Stimulated activated CD8-positive, alpha-beta memory T cell treated with anti-CD3 and anti-CD28 coated beads, Interleukin-7, amount 100 ng/mL, for 4 hours (primary cell): ENCODE results near the gene CAMSAP2.
"Not testable (repeated sequence)": the region's sequence is repeated elsewhere in the genome, so short reads cannot be mapped to it uniquely, and the experiment has no call there.

Experiments used
- DNase-seq, 2 donors: peaks; one replicate each; pipeline ENCODE4 v3.0.0-alpha.2; 2020; ENCODE audit warnings: low read depth in 2 of 2

CAMSAP2 gene

DNA sequence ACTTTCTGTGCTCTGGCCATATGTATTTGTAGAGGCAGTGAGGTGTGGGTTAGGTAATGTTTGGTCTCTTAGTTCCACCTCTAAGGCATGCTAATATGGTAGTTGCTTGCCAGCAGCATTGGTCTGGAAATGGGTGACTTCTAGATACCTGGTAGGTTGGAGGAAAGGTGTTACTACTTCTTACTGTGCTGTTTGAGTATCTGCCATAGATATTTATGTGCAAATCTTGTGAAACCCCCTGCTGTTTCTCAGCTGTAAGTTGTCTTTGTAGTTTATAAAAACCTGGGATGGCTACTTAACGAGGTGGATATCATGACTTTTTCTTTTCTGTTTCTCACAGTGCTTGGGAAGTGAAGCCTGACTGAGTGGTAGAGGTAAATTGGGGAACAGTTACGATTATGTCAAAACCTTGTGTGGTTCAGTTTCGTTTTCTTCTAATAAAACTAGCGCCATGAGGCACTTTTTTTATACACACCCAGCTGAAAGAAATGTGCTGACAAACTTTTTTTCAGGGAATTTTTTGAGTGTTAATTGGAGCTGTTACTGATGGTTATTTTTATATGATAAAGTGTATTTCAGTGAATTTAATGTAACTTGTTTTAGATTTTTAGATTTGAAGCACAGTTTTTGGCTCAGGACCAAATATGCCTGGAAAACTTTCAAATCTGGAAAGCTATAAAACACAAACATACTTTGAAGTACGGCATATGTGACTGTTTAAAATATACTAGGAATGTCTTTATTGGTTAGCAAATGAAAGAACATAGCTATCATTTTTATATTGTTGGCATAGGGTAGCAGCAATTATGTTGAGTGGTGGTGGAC, 42.1 kb downstream of the CAMSAP2 start:
- DNase-seq = no peak

DNA sequence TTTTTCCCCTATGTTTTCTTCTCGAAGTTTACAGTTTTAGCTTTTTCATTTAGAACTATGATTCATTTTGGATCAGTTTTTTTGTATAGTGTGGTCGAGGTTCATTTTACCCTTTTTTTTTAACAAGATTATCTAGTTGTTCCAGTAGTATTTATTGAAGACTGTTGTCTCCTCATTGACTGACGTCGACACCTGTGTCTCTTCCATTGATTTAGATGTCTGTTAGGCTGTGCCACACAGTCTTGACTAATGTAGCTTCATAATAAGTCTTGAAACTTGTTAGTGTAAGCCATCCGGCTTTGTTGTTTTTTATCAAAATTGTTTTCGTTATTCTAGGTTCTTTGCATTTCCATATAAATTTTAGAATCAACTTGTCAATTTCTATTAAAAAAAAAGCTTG, 45.2 kb downstream of the CAMSAP2 start:
- DNase-seq = no peak

DNA sequence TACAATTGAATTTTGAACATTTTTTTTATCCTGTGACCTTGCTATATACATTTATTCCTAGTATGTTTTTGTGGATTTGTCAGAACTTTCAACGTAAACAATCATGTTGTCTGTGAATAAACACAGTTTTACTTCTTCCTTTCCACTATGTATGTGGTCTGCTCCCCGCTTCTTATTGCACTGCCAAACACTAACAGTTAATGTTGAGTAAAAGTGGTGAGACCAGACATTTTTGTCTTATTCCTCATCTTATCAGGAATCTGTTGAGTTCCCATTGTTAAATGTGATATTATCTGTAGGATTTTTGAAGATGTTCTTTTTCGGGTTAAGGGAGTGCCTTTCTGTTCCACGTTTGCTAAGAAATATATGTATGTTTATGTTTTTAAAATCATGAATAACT, 45.9 kb downstream of the CAMSAP2 start:
- no peak for DNase-seq

DNA sequence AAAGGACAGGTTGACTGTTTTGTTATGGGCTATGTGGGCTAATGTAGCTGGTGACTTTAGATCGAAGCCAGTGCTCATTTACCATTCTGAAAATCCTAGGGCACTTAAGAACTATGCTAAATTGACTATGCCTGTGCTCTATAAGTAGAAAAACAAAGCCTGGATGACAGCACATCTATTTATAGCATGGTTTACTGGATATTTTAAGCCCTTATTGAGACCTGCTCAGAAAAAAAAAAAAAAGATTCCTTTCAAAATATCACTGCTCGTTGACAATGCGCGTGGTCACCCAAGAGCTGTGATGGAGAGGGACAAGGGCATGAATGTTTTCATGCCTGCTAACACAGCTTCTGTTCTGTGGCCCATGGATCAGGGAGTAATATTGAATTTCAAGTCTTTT, 48.1 kb downstream of the CAMSAP2 start:
- DNase-seq = no peak

DNA sequence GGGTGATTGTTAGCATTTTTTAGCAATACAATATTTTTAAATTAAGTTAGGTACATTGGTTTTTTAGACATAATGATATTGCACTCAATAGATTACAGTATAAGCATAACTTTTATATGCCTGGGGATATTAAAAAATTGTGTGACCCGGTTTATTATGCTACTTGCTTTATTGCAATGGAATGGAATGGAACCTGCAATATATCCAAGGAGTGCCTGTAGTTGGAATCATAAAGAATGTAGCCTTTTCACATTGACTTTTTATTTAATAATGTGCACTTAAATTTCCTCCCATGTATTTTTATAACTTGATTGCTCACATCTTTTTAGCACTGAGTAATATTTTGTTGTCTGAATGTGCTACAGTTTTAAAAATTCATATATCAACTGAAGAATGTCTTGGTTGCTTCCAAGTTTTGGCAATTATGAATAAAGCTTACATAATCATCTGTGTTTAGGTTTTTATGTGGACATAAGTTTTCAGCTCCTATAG, 49.2 kb downstream of the CAMSAP2 start:
- no peak for DNase-seq

DNA sequence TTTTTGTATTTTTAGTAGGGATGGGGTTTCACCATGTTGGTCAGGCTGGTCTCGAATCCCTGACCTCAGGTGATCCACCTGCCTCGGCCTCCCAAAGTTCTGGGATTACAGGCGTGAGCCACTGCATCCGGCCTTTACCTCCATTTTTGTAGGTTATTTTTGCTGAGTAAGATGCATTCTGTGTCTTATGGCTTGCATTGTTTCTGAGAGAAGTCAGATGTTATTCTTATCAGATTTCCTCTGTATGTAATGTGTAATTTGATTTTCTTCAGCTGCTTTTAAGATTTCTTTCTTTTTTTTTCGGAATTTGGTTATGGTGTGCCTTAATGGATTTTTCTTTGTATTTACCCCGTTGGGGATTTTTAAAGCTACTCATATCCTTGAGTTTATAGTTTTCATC, 52.3 kb downstream of the CAMSAP2 start:
- DNase-seq = not testable (repeated sequence)

DNA sequence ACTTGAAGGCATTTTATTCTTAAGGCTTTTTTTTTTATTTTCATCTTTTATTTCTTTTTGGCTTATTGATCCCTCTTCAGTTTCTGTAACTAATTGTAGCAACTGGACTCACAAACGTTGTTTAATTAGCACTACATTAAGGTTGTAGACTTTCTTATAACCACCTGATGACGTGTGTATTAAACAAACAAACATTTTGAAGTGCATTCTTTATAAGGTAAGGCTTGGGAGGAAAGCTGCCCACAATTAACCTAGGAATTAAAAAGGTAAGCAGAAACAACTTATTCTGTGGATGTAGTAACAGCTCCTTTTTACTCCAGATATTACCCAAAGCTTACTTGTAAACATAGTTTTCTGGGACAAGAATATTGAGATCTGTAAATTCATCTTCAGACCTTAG, 55.0 kb downstream of the CAMSAP2 start:
- DNase-seq = no peak

DNA sequence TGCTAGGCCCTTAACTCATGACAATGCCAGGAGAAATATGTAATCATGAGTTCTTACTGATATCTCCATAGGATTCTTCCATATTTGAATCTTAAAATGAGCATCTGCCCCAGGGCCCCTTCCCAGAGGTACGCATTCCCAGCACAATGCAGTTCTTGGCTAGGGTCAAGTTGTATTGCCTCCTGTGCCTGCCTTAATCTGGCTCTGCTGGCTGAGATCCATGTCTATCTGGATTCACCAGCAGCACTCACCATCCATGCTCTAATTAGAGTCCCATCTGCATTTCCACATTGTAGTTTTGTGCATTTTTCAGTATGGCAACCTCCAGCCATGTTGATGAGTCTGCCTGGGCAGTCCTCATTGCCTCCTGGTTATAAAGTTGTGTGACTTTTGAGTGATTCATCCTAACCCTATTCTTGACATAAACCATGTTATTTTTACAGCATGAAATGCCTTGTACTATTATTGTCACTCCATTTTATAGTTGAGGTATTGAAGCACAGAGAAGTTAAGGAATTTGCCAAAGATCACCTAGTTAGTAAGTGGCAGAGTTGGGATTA, 55.9 kb downstream of the CAMSAP2 start:
- no peak for DNase-seq

DNA sequence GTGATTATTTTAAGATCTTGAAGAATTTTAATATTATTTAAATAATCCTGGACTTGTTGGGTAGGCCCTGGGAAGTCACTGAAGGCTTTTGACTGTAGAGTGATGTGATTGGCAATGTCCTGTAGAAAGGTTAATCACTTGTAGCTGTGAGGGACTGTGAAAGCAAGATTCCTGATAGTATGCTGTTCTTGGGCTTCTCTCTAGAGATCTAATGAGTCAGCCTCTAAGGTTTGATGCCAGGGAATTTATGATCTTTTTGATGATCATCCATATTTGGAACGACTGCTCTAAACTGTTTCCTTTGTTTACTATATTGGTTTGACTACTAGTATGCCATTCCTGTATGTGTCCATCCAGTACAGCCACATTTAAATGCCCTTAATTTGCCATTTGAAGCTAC, 56.5 kb downstream of the CAMSAP2 start:
- DNase-seq = no peak

DNA sequence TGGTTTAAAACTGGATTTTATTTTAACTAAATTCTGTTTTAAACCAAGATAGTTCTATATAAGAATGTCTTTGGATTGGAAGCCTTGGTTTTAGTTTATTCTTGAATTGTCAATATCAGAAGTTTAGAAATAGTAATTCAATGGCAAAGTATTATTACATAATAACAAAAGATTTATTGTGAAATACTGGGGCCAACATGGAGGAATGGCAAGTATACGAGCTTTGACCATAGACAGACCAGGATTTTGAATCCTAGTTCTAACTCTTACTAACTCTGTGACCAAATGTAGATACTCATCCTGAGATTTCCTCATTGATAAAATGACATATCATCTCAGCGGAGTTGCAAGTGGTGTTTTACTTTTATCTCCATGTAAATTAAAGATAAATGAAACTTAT, 63.3 kb downstream of the CAMSAP2 start:
- no peak for DNase-seq

DNA sequence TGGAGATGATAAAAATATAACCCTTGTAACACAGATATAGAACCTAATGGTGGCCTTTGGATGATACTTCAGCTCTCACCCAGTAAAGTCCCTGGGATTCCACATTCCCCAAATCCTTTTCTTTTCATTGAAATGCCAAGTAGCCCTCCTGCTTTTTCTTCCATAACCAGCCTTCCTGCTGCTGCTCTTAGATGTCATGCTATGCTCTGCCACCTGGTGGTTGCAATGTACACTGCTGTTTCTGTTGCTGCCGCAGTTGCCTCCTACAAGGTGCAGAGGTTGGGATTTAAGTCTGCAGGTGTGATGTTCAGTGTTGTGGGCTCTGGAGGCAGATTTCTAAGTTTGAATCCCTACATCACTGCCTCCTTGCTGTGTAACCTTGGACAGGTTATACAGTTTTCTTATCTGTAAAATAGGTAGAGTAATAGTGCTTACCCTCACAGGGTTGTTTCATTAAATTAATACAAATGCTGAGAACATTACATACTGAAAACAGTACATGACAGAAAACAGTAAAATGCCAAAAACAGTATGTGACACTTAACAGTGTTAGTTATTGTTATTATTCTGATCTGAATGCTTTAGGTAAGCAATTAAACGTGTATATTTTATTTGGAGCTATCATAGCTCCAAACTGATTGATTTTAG, 64.3 kb downstream of the CAMSAP2 start:
- DNase-seq = peak; percentile 46 to 50

DNA sequence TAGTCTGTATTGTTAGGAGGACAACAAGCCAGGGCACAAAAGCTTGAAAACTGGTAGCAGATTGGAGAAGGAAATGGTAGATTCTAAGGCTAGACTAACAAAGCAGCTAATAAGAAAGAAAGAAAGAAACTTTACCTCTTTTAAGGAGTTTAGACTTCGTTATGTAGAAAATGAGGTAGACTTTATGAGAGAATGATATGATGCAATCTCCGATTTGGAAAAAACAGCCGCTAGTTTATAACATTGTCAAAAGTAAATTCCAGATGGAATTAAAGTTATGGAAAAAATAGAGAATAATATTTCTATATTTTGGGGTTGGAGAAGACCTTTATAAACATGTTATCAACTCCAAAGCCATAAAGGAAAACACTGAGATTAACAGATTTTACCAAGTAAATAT, 67.0 kb downstream of the CAMSAP2 start:
- DNase-seq = no peak

DNA sequence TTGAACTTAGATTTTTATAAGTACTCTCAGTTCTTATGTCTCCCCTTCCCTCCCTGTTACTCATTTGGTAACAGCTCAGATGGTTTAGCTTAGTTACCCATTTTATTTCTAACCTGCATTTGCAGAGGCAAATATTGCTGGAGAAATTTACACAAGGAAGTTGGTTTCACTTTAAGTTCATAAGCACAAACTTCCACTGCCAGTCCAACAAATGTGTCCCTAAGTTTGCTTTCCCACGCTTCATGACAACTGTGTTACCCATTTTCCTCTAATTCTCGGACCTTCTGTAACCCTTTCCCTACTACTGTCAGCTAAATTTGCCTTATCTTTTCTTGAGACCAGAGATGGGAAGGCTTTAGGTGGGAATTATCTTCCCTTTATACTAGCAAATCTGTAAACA, 70.2 kb downstream of the CAMSAP2 start:
- DNase-seq = no peak

DNA sequence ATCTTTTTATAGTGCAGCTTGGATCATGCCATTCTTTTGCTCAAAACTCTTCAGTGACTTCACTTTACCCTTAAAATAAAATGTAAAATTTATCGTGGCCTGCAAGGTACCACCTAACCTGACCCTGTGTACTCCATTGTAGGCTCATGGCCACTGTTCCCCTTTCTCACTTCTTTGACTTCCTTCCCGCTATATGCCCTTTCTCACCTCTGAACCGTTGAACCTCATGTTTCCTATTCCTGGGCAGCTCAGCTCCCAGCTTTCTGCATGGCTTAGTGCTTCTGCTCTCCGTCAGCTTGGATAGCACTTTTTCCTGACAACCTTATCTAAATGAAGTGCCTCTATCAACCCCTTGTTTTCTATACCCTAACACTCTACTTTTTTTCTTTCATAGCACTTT, 73.0 kb downstream of the CAMSAP2 start:
- no peak for DNase-seq

DNA sequence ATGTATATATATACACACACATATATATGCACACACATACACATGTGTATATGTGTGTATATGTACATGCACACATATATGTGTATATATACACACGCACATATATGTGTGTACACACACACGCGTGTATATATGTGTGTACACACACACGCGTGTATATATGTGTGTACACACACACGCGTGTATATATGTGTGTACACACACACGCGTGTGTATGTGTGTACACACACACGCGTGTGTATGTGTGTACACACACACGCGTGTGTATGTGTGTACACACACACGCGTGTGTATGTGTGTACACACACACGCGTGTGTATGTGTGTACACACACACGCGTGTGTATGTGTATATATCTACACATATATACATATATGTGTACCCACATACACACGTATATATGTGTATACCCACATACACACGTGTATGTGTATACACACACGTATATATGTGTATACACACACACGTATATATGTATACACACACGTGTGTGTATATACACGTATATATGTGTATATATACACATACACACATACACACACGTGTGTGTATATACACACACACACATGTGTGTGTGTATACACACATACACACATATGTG, 78.0 kb downstream of the CAMSAP2 start:
- DNase-seq = not testable (repeated sequence)

DNA sequence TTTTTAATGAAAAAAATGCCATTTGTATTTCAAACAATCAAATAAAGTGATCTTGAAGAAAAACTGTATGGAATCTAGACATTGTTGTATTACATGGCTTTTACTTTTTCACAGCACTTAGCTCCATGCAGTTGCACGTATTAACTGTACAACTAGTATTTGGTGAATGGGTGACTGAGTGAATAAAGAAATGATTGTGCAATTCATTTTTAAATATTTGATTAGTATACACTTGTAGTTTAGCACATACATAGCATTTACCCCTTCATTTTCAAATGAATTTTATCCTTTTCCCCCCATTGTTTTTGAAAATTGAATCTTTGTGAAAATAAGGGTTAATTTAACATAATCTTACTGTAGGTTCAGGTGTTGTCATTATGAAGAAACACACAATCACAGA, 79.6 kb downstream of the CAMSAP2 start:
- DNase-seq = no peak

DNA sequence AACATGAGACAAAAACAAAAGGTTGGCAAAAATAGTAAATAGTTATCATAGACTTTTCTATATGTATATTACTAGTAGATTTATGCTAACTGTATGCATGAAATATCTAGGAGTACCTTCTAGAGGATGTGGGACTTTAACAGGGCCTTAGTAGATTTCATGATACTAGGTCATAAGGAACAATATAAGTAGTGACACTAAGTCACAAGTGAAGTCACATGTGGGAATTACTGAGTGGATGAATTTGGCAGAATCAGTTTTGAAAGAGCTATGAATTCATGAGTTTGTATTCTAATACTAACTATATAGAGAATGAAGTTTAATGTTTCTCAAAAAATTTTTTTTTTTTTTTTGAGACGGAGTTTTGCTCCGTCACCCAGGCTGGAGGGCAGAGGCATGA, 81.0 kb downstream of the CAMSAP2 start:
- no peak for DNase-seq

DNA sequence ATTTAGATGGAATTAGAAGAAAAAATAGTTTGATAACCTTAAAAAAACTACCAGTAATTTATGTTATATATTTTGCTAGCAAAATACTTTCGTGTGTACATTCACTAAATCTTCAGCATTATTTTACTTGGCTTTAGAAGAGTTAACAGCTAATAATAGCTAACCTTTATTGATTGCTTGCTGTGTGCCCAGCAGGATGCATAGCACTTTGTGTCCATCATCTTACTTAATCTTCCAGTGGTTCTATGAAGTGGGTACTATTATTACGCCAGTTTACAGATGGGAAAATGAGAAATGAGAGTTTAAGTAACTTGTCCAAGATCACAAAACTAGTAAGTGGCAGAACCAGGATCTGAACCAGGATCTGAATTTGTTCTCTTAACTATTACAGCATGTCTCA, 92.4 kb downstream of the CAMSAP2 start:
- no peak for DNase-seq

DNA sequence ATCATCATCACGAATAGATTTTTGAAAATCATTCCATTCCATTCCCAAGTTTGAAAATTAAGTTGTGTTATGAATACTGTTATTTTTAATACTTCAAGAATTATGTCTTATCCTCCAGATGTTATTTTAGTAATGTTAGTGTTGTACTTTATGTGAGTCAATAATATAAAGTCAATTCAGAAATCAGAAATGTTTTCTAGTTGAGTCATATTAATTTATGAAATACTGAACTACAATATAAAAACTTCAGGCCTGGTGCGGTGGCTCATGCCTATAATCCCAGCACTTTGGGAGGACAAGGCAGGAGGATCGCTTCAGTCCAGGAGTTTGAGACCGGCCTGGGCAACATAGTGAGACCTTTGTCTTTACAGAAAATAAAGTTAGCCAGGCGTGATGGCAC, 95.7 kb downstream of the CAMSAP2 start:
- no peak for DNase-seq

DNA sequence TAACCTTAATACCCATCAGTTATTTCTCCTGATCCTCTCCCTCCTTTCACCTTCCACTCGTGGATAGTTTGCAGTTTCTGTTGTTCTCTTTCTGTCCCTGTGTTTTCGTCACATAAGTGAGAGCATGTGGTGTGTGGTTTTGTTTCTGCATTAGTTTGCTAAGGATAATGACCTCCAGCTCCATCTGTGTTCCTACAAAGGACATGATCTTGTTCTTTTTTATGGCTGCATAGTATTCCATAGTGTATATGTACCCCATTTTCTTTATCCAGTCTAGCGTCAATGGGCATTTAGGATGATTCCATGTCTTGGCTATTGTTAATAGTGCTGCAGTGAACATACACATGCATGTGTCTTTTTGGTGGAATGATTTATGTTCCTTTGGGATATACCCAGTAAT, 97.5 kb downstream of the CAMSAP2 start:
- DNase-seq = no peak

DNA sequence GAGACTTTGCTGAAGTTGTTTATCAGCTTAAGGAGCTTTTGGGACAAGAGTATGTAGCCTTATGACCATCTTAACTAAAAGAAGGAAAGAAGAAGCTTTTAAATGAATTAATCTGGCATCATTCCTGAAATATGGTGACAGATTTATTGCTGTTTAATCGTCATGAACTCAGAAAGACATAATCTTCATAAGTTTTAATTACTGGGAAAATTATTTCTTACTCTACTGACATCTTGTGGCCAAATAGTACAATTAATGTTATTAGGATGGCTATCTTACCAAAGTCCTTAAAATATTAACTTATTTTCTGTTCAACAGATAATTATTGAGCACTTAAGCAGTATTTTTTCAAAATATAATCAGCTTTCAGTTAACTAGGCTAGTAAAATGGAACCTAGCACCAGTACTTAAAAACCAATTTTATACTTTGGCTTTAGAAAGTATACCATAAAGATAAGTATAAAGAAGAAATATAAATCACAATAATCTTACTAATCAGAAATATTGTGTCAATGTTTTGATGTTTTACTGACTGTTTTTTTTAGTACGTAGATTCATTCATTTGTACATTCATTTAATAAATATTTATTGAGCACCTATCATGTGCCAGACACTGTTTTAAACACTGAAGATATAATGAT, 99.4 kb downstream of the CAMSAP2 start:
- no peak for DNase-seq
